CD4-positive, alpha-beta T cell treated with Interleukin-10 for 1 hour (primary cell): Measurements from ENCODE around the gene EPG5.
"Not testable (repeated sequence)": the region's sequence is repeated elsewhere in the genome, so short reads cannot be mapped to it uniquely, and the experiment has no call there.

ENCODE experiments used
- DNase-seq: peaks from one replicate; pipeline ENCODE4 v3.0.0-alpha.2; 2020

The EPG5 gene

GRCh38 chr18:45967007-45967706 lies at the start of gene EPG5:
Gene EPG5 (minus strand): TSS chr18:45967329. CDS start chr18:45967239, 90 bp downstream.
- peak; percentile 94 for DNase-seq

GRCh38 chr18:46013484-46014189 lies 46.5 kb upstream of the EPG5 start:
- peak; percentile 12 for DNase-seq

GRCh38 chr18:46010676-46011075 lies 43.5 kb upstream of the EPG5 start:
- no peak for DNase-seq

GRCh38 chr18:46010050-46010449 lies 42.9 kb upstream of the EPG5 start:
- no peak for DNase-seq

GRCh38 chr18:46009125-46009840 lies 42.2 kb upstream of the EPG5 start:
- no peak for DNase-seq

GRCh38 chr18:46008531-46008930 lies 41.4 kb upstream of the EPG5 start:
- DNase-seq, result no peak

- no peak for DNase-seq
Observed at GRCh38 chr18:46007165-46007564, 40.0 kb upstream of the EPG5 start.

GRCh38 chr18:46002934-46003333 lies 35.8 kb upstream of the EPG5 start:
- no peak for DNase-seq

GRCh38 chr18:46001892-46002291 lies 34.8 kb upstream of the EPG5 start:
- DNase-seq, result no peak

- DNase-seq, result no peak
Observed at GRCh38 chr18:46001074-46001473, 33.9 kb upstream of the EPG5 start.

GRCh38 chr18:45999536-45999935 lies 32.4 kb upstream of the EPG5 start:
- no peak for DNase-seq

GRCh38 chr18:45998244-45998643 lies 31.1 kb upstream of the EPG5 start:
- DNase-seq, result peak; percentile 35

GRCh38 chr18:45997700-45998151 lies 30.6 kb upstream of the EPG5 start:
- DNase-seq, result peak; percentile 29

- DNase-seq, result no peak
Observed at GRCh38 chr18:45995461-45995860, 28.3 kb upstream of the EPG5 start.

GRCh38 chr18:45993438-45993837 lies 26.3 kb upstream of the EPG5 start:
- DNase-seq, result no peak

GRCh38 chr18:45992527-45992926 lies 25.4 kb upstream of the EPG5 start:
- DNase-seq, result not testable (repeated sequence)

GRCh38 chr18:45991788-45992187 lies 24.7 kb upstream of the EPG5 start:
- no peak for DNase-seq

GRCh38 chr18:45984546-45985235 lies 17.6 kb upstream of the EPG5 start:
- no peak for DNase-seq

- no peak for DNase-seq
Observed at GRCh38 chr18:45981821-45982220, 14.7 kb upstream of the EPG5 start.

- no peak for DNase-seq
Observed at GRCh38 chr18:45980229-45980628, 13.1 kb upstream of the EPG5 start.

- DNase-seq, result no peak
Observed at GRCh38 chr18:45978084-45978483, 11.0 kb upstream of the EPG5 start.

- DNase-seq, result no peak
Observed at GRCh38 chr18:45976974-45977373, 9.8 kb upstream of the EPG5 start.

- no peak for DNase-seq
Observed at GRCh38 chr18:45976566-45976965, 9.4 kb upstream of the EPG5 start.
